Activated naive CD4-positive, alpha-beta T cell treated with anti-CD3 and anti-CD28 coated beads, Interleukin-2, amount 10 ng/mL, durations not matched to agents 7 days and 5 days (primary cell): ENCODE measurements around the gene MRM2.

ENCODE experiments used
- CTCF ChIA-PET: fragments of 350-600 bp; sonication (Branson Sonifier 250); formaldehyde crosslinking; loops from one replicate; lab custom pipeline; 2021; ENCODE audit warnings: antibody characterized with exemption; lab: Charles Lee
- DNase-seq: peaks from one replicate; pipeline ENCODE4 v3.0.0-alpha.2; 2020
- H3K27ac Mint-ChIP-seq: one replicate; pipeline ENCODE4 v1.8.0; 2021; ENCODE audit warnings: mild to moderate bottlenecking, moderate library complexity, mixed read lengths
- H3K27me3 Mint-ChIP-seq: one replicate; pipeline ENCODE4 v1.8.0; 2021; ENCODE audit warnings: mild to moderate bottlenecking, mixed read lengths
- H3K36me3 Mint-ChIP-seq: one replicate; pipeline ENCODE4 v1.8.0; 2021; ENCODE audit warnings: mixed read lengths
- H3K4me1 Mint-ChIP-seq: one replicate; pipeline ENCODE4 v1.8.0; 2021; ENCODE audit warnings: mixed read lengths
- H3K4me3 Mint-ChIP-seq: one replicate; pipeline ENCODE4 v1.8.0; 2021; ENCODE audit warnings: mild to moderate bottlenecking, moderate library complexity, mixed read lengths
- H3K9me3 Mint-ChIP-seq: one replicate; pipeline ENCODE4 v1.8.0; 2021; ENCODE audit warnings: mixed read lengths

MRM2 gene

DNA sequence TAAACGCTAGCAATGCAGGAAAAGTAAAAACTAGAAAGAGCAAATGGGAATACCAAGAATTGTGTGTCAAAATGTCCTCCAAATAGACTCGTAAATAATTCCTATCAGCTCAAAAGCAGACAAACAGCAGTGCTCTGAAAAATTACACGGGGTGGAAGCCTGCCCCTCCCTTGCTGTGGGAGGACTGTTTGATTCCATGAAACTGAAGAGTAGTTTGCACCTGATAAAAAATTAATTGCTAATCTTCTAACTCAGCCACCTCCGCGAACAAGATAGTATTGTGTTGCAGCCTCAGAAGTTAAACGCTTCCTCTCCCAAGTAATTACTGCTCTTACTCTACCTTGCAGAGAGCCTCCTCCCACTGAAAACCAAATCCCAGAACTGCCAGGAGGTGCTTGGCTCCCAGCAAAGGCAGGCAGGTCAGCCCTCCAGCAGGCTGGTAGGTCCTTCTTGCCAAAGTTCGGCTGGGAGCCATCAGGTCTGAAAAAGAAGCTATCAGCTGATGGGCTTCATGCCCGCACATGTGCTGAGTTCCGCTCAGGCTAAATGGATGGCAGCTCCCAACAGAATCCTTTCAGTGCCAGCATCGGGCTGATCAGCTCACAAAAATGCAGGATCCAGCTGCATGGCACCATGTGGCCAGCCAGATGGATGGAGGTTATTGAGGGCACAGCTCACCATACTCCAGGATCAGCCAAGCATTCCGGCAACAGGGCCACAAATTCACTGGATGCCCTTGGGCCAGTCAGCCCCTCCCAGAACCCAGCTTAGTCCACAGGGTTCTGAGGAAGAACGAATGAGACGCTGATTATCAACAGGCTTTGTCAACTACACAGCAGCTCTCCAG is 46.4 kb downstream of the MRM2 start:
- peaks cover 6% of the 10 kb centered on the region for H3K9me3 Mint-ChIP-seq
- no peak overlapping the region for H3K27ac Mint-ChIP-seq
- CTCF ChIA-PET: interaction anchor here (0.6 to 1.3 kb wide), 3 partner anchors 152 to 400 kb away, joined by 3 to 4 read pairs (median 3); no protein-coding TSS in a partner anchor
- no peaks in the 10 kb centered on the region for H3K27me3 Mint-ChIP-seq
- no peak overlapping the region for H3K4me3 Mint-ChIP-seq
- no peak for DNase-seq
- peaks cover 35% of the 10 kb centered on the region for H3K36me3 Mint-ChIP-seq
- no peaks in the 10 kb centered on the region for H3K4me1 Mint-ChIP-seq

DNA sequence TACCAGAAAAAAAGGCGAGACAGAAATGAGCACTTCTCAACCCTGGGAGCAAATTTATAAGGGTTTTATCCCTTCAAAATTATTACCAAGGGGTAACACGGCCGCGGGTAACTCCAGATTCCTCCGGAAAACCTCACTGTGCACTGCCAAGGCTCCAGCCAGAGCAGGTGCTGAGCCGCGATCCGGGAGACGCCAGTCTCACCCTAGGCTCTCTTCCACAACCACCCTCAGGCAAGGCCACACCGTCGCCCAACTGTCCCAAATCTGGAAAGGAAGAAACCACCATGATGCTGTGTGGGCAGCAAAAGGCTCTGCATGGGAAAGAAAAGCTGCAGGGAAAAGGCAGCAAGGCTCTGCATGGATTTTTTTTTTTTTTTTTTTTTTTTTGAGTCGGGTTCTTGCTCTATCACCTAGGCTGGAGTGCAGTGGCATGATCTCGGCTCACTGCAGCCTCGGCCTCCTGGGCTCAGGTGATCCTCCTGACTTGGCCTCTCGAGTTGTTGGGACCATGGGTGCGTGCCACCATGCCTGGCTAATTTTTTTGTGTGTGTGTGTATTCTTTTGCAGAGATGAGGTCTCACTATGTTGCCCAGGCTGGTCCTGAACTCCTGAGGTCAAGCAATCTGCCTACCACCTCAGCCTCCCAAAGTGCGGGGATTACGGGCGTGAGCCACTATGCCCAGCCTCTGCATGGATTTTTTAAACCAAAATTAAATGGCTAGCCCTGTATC is 48.3 kb downstream of the MRM2 start:
- H3K9me3 Mint-ChIP-seq: peaks cover 6% of the 10 kb centered on the region
- H3K27ac Mint-ChIP-seq: no peak overlapping the region
- H3K4me1 Mint-ChIP-seq: no peaks in the 10 kb centered on the region
- no peak overlapping the region for H3K4me3 Mint-ChIP-seq
- H3K27me3 Mint-ChIP-seq: no peaks in the 10 kb centered on the region
- peaks cover 30% of the 10 kb centered on the region for H3K36me3 Mint-ChIP-seq
- DNase-seq: no peak
- CTCF ChIA-PET: no interaction called here

DNA sequence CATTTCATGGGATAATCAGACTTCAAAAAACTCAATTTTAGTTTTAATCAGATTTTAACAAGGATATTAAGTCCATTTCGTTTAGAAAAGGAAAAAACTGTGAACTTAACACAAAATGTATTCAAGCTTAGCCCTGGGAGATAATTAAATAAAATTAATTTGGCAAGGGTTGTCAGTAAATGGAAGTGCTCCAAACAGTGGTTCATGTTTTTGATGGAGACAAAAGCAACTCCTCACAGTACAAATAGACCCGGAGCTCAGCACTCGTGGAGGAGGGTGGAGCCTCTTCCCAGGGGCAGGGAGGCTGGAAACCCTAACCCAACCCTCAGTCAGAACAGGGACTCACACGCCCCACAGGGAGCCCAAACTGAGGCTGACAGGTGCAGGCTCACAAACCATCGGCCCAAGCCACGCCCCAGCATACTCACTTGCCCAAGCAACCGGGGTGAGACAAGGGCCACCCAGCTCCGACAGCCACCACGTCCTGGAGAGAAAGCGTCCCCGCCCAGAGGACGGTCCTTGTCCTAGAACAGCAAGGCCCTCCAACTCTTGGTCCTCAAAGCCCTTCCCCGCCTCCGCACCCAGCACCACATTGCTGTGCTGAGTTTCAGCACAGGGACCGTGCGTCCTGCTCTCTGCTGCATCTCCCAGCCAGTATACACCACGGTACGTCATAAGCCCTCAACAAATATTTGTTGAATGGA is 49.0 kb downstream of the MRM2 start:
- peaks cover 33% of the 10 kb centered on the region for H3K36me3 Mint-ChIP-seq
- no peak for DNase-seq

DNA sequence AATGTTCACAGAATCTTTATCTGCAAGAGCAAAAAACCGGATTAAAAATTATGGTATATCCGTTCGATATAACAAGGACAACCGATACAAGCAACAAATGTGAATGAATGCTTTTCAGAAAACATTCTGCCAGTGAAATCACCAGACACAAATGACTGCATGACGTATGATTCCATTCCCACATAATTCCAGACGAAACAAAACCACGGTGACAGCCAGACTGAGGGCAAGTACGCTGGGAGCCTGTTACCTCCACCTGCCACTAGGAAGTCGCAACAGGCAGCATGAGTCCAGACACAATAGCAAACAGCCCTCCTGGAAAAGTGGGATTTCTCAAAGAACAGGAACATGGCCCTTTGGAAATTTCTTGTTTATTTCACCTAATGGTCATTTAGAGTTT is 51.0 kb downstream of the MRM2 start:
- Mint-ChIP-seq H3K27me3 (no peaks in the 10 kb centered on the region), H3K4me3 (no peak overlapping the region), H3K4me1 (no peaks in the 10 kb centered on the region), H3K27ac (no peak overlapping the region), H3K36me3 (peaks cover 17% of the 10 kb centered on the region), H3K9me3 (peaks cover 6% of the 10 kb centered on the region)
- DNase-seq: no peak
- CTCF ChIA-PET: no interaction called here

More for the DNA sequence above, 49.0 kb downstream of the MRM2 start:
- no peak overlapping the region for H3K4me3 Mint-ChIP-seq
- CTCF ChIA-PET: no interaction called here
- H3K27ac Mint-ChIP-seq: no peak overlapping the region
- no peaks in the 10 kb centered on the region for H3K27me3 Mint-ChIP-seq
- peaks cover 6% of the 10 kb centered on the region for H3K9me3 Mint-ChIP-seq
- no peaks in the 10 kb centered on the region for H3K4me1 Mint-ChIP-seq

DNA sequence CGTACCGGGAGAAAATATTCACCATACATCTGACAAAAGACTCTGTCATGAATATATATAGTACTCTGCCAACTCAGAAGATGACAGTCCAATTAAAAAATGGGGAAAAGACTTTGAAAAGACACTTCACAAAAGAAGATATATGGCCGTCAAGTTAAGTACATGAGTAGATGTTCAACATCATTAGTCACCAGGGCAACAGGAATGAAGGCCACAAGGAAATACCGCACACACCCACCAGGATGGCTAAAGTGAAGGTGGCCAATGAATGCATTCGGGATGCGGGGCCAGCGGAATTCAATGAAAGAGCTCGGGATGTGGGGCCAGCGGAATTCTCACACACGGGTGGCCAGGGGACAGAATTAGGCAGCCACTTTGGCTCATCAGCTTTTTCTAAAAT is 51.5 kb downstream of the MRM2 start:
- Mint-ChIP-seq H3K27ac (no peak overlapping the region), H3K4me3 (no peak overlapping the region), H3K4me1 (no peaks in the 10 kb centered on the region), H3K36me3 (peaks cover 14% of the 10 kb centered on the region), H3K27me3 (no peaks in the 10 kb centered on the region), H3K9me3 (peaks cover 5% of the 10 kb centered on the region)
- no peak for DNase-seq
- CTCF ChIA-PET: no interaction called here

DNA sequence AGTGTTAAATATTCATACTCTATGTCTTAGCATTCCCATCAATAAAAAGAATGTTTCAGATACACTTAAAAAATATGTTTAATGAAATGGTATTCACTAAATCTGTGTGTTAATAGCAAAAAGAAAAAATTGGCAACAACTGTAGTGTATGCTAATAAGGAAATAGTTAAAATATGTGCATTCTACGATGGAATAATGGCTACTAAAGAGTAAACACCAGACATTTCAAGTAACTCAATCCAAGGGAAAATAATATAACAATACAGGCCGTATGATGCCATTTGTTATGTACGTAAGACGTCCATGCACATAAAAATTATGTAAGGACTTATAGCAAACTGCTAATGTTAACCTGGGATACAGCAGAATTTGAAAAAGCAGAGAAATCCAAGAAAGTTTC is 55.8 kb downstream of the MRM2 start:
- no peak for DNase-seq
- no peaks in the 10 kb centered on the region for H3K27me3 Mint-ChIP-seq
- no peaks in the 10 kb centered on the region for H3K9me3 Mint-ChIP-seq
- H3K4me3 Mint-ChIP-seq: no peak overlapping the region
- no peaks in the 10 kb centered on the region for H3K4me1 Mint-ChIP-seq
- peaks cover 13% of the 10 kb centered on the region for H3K36me3 Mint-ChIP-seq
- CTCF ChIA-PET: no interaction called here
- H3K27ac Mint-ChIP-seq: no peak overlapping the region

DNA sequence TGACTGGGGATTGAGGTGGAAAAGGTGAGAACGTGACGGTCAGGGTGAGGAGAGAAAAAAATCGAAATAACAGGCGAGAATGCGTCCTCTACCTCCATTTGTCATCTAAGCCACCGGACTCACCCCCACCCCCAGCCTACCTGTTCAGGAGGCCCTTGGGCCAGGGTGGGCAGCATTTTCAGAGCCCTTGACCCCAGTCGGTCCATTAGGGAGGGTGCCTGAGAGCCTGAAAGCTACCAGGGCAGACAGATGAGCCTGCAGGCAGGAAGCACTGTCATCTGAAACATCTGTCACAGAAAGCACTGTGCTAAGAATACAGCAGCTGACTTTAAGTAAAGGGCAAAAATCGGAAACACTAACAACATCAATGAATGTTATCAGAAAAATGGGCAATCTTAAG is 56.3 kb downstream of the MRM2 start:
- H3K27ac Mint-ChIP-seq: no peak overlapping the region
- H3K4me1 Mint-ChIP-seq: no peaks in the 10 kb centered on the region
- no peak for DNase-seq
- H3K4me3 Mint-ChIP-seq: no peak overlapping the region
- H3K9me3 Mint-ChIP-seq: no peaks in the 10 kb centered on the region
- peaks cover 13% of the 10 kb centered on the region for H3K36me3 Mint-ChIP-seq
- no peaks in the 10 kb centered on the region for H3K27me3 Mint-ChIP-seq
- CTCF ChIA-PET: no interaction called here
